GM10266 (cell line): Measurements from ENCODE around the gene CIRBP.

Experiments
- DNase-seq: peaks from one replicate; pipeline ENCODE4 v3.0.0; 2012; ENCODE audit errors: extremely low spot score
- CTCF ChIP-seq: IDR thresholded peaks from 2 replicates; pipeline ENCODE4 v1.5.1; 2012; ENCODE audit warnings: mild to moderate bottlenecking, low read depth; ENCODE audit not compliant: control insufficient read depth, insufficient read depth; ENCODE audit errors: missing control alignments

CIRBP gene

DNA sequence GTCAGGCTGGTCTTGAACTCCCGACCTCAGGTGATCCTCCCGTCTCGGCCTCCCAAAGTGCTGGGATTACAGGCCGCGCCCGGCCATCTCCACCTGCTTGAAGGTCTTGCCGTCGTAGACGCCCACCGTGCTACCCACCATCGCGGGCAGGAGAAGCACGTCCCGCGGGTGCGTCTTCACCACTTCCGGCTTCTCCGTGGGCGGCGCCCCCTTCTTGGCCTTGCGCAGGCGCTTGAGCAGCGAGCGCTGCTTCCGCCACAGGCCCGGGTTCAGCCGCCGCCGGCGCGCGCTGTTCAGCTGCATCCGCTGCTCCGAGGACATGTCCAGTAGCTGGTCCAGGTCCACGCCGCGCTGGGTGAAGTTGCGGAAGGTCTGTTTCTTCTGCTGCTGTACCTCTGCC is 38.2 kb downstream of the CIRBP start:
- no peak for DNase-seq
- TF ChIP-seq CTCF: no peak

GRCh38 chr19:1307755-1308303 is 38.7 kb downstream of the CIRBP start:
- TF ChIP-seq CTCF: no peak
- no peak for DNase-seq

- TF ChIP-seq CTCF: no peak
- no peak for DNase-seq
These were observed 39.6 kb downstream of the CIRBP start for GRCh38 chr19:1308718-1309117.

DNA sequence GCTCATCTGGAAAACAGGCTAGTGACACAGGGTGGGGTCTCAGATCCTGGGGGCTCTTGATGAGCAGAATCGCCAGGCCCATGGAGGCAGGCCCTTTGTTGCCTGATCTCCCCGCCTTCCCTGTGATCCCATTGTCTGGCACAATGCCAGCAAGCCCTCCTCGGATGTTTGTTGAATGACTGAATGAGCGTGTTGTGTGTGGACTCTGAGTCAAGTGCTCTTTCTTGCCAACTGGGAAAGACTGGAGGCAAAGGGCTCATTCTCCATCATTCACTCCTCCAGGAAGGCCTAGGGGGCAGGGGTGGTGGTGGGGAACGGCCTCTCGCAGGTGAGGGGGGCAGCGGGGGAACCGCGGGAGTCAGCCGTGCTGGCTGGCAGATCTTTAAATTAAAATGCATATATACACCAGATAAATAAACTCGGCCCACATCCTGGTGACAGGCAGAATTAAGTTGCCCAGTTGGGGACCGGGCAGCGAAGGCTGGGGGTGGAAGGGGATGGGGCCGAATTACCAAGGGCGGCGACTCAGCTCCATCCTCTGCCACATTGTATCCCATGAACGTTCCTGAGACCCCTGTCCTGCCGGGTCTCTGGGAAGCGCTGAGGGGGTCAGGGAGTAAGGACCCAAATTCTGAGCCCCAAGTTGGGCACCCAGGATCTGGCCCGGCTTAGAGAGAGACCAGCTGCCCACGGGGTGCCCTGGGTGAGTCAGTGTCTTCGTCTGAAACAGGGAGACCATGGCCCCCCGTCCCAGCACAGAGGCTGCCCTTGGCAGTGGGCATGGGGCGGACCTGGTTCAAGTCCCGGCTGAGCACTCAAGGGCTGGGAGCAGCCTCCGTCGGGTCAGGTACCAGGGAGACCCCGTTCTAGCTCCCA is 41.1 kb downstream of the CIRBP start:
- TF ChIP-seq CTCF: no peak
- no peak for DNase-seq

DNA sequence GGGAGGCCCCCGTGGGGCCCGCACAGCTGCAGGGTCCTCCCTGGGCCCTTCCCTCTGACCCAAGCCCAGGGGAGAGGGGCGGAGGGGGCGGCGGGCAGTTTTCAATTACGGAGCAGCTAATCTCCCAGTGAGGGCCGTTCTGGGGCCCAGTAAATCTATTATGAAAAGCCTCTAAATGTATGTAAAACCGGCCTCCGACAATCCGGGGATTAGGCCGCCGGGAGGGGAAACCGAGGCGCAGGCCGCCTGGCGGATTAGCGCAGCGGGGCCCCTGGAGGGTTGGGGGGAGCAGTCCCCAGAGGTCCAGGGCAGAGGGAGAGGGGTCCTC is 41.7 kb downstream of the CIRBP start:
- TF ChIP-seq CTCF: no peak
- DNase-seq: no peak

DNA sequence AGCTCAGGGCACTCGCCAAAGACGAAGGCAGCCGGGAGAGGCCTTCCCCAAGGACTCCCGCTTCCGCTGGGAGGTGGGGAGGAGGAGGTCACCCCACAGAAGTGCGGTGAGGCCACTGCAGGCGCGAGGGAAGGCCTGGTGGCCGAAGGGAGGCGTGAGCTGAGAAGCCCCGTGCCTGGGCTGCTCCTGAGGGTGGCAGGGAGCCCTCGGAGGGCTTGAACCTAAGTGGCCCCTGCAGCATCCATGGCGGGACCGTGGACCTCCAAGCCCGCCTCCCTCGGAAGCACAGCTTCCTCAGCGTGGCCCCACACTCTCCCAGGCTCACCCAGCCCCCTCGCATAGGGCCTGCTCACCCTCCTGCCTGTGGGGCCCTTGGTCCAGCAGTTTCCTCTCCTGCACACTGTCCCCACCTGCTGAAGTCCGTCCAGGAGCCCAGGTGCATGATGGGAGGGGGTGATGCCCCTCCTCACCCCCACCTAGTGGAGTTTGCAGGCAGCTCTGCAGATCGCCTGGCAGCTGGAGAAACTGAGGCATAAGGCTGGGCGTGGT is 42.5 kb downstream of the CIRBP start:
- DNase-seq: no peak
- TF ChIP-seq CTCF: no peak

DNA sequence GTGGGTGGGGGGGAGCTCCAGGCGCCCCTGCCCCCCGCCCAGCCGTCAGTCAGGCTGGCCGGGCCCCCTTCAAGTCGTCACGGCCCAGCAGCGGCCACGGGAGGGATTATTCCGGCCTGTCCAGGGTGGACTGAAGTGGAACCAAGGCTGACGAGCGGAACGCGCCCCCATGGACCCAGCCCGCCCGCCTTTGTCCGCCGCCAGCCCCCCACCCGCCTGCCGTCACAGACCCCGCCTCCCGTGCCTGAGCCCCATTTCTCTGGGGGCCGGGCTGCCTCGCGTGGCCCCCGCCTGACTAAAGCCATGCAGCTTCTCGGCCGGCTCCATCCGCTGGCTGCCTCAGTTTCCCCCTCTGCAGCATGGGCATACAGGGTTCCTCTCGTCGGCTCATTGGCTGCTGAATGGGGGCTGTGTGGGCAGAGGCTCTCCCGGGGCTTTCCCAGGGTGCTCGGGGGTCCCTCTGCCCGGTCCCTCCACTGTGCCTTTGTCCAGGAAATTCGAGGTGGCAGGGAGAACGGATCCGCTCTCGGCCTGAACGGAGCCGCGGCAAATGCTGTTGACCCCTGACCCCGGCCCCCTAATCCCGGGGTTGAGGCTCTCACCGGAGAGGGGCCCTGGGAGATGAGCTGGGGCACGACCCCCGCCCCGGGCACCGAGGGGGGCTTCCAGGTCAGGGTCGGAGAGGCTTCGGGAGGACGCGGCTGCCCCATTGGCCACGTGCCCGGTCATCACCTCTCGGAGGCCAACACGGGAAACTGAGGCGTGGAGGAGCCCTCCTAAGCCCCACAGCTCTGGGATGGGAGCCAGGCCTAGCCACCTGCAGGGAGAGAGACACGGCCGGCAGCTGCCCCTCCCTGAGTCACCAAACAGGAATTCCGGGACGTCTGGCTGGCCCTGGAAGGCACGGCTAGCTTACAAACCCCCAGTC is 43.9 kb downstream of the CIRBP start:
- no peak for DNase-seq
- no peak for TF ChIP-seq CTCF
